K562 (cell line): ENCODE data around the gene BTAF1. TPM values are rescaled to one million over a fixed set of nuclear protein-coding genes. Genes with fewer than 3 reads are reported as not detected.
A peak's percentile ranks its signal among the peaks of the same experiment; 100 is the strongest.

ENCODE experiments used
- ATAC-seq: fragments of 200-7000 bp; cut with Tn5 transposase; 3 replicates; pipeline ENCODE4 v1.9.1; 2020; ENCODE audit warnings: moderate library complexity
- BruUV-seq: library from RNA; stranded (reverse); fragments of 400-500 nt; replicated peaks from 2 replicates; lab custom pipeline; 2021; lab: Mats Ljungman, UMichigan
- CTCF ChIA-PET: fragments of 300-600 bp; formaldehyde crosslinking; extraction: SDS; loops from one replicate; lab custom pipeline; 2021; ENCODE audit warnings: low intra/inter-chr PET ratio; lab: Yijun Ruan, JAX
- POLR2A ChIA-PET: fragments of 300-600, 350-650 bp; sonication (Branson Sonifier 250); formaldehyde crosslinking; extraction: SDS; loops from one replicate; lab custom pipeline; 2021; ENCODE audit warnings: antibody characterized with exemption, inconsistent platforms; lab: Yijun Ruan, JAX
- DNase-seq, 4 experiments: peaks; one replicate each; pipeline versions ENCODE4 v3.0.0 to v3.0.0-alpha.2; 2011 to 2018; ENCODE audit warnings: low spot score in 3 of 4, mixed read lengths in 3 of 4; ENCODE audit errors: extremely low read depth in 1 of 4
- FAIRE-seq: peaks from 2 replicates; lab custom pipeline; 2011; peaks lifted over from hg19 to GRCh38; lab: Jason Lieb, UNC
- H2AFZ ChIP-seq: 2 replicates; pipeline ENCODE4 v1.6.0; 2011; ENCODE audit warnings: low read depth, low read length, control low read depth, inconsistent platforms
- H3K27ac ChIP-seq: fragments of 200-600 bp; 3 replicates; pipeline ENCODE4 v1.8.0; 2011; ENCODE audit warnings: low read depth, mild to moderate bottlenecking, control low read depth, inconsistent platforms, low read length, moderate library complexity, mixed read lengths; ENCODE audit errors: extremely low read depth
- H3K27me3 ChIP-seq, 2 experiments: fragments of 300-600 bp in 1 of 2; 2 replicates in 1 of 2; 3 replicates in 1 of 2; pipeline versions ENCODE4 v1.6.0 to v1.8.0; 2011; ENCODE audit warnings: inconsistent platforms in 2 of 2, low read length in 2 of 2, mild to moderate bottlenecking in 1 of 2, mixed read lengths in 1 of 2, moderate library complexity in 1 of 2; ENCODE audit not compliant: control insufficient read depth in 2 of 2, insufficient read depth in 2 of 2
- H3K36me3 ChIP-seq: fragments of 300-600 bp; 3 replicates; pipeline ENCODE4 v1.8.0; 2011; ENCODE audit warnings: mild to moderate bottlenecking, low read length, inconsistent platforms; ENCODE audit not compliant: control insufficient read depth, insufficient read depth
- H3K4me1 ChIP-seq, 2 experiments: fragments of 200-600 bp in 1 of 2; replicated peaks in 1 of 2; 2 replicates in 1 of 2; 3 replicates in 1 of 2; pipeline versions ENCODE4 v1.5.1 to v1.8.0; 2011; ENCODE audit warnings: inconsistent platforms in 2 of 2, low read length in 2 of 2, mild to moderate bottlenecking in 1 of 2, mixed read lengths in 1 of 2, moderate library complexity in 1 of 2; ENCODE audit not compliant: control insufficient read depth in 2 of 2, insufficient read depth in 2 of 2
- H3K4me2 ChIP-seq: 2 replicates; pipeline ENCODE4 v1.6.1; 2011; ENCODE audit warnings: low read length, control low read depth, inconsistent platforms, mixed read lengths; ENCODE audit not compliant: insufficient read depth
- H3K4me3 ChIP-seq: fragments of 200-600 bp; sonication (generic), shearing (Covaris generic); 2 replicates; pipeline ENCODE4 v1.5.1; 2016; ENCODE audit warnings: control low read depth, inconsistent platforms
- H3K79me2 ChIP-seq: fragments of 200-600 bp; 3 replicates; pipeline ENCODE4 v1.8.0; 2011; ENCODE audit warnings: low read length, inconsistent platforms; ENCODE audit not compliant: control insufficient read depth, insufficient read depth
- H3K9ac ChIP-seq, 2 experiments: 2 replicates each; pipeline versions ENCODE4 v1.6.0 to v1.6.1; 2011; ENCODE audit warnings: low read depth in 2 of 2, low read length in 2 of 2, control low read depth in 1 of 2, inconsistent platforms in 1 of 2, mild to moderate bottlenecking in 1 of 2, mixed read lengths in 1 of 2; ENCODE audit not compliant: insufficient read depth in 1 of 2
- H3K9me1 ChIP-seq: one replicate; pipeline ENCODE4 v1.6.0; 2011; ENCODE audit warnings: inconsistent platforms, mild to moderate bottlenecking, low read length, moderate library complexity; ENCODE audit not compliant: control insufficient read depth, insufficient read depth
- H3K9me3 ChIP-seq: replicated peaks from 2 replicates; pipeline ENCODE4 v1.5.1; 2011; ENCODE audit warnings: low read depth, low read length, inconsistent platforms; ENCODE audit not compliant: control insufficient read depth, insufficient read depth
- H4K20me1 ChIP-seq: replicated peaks from 2 replicates; pipeline ENCODE4 v1.6.1; 2011; ENCODE audit warnings: low read length, inconsistent platforms, mixed read lengths; ENCODE audit not compliant: control insufficient read depth, insufficient read depth
- ESRRB ChIP-seq: fragments of 250-450 bp; sonication (Bioruptor Pico); IDR thresholded peaks from 2 replicates; pipeline ENCODE4 v1.5.0; 2020; ENCODE audit warnings: mild to moderate bottlenecking, moderate library complexity, borderline replicate concordance
- PHF8 ChIP-seq: fragments of 200-600 bp; sonication (generic); IDR thresholded peaks from 2 replicates; pipeline ENCODE4 v1.6.1; 2012; ENCODE audit warnings: mixed run types, mild to moderate bottlenecking, inconsistent platforms, low read length, moderate library complexity, borderline replicate concordance
- PKNOX1 ChIP-seq: fragments of 450-650 bp; IDR thresholded peaks from 2 replicates; pipeline ENCODE4 v1.6.1; 2016
- SIRT6 ChIP-seq: IDR thresholded peaks from one replicate; pipeline ENCODE4 v1.6.1; 2012; ENCODE audit warnings: low read depth, mild to moderate bottlenecking, control low read depth, inconsistent platforms, low read length, moderate library complexity
- ZBTB11 ChIP-seq, 3 experiments: fragments of 200-800 bp in 1 of 3; fragments of 250-450 bp in 1 of 3; fragments of 450-650 bp in 1 of 3; sonication (Bioruptor Pico) in 1 of 3; sonication (Bioruptor generic) in 1 of 3; formaldehyde crosslinking in 1 of 3; IDR thresholded peaks; 2 replicates each; pipeline versions ENCODE4 v1.6.1 to v1.8.0; 2016 to 2022; ENCODE audit warnings: mild to moderate bottlenecking in 2 of 3, missing genetic modification characterization in 2 of 3, missing compliant biosample characterization in 1 of 3, moderate library complexity in 1 of 3
- ZBTB40 ChIP-seq, 2 experiments: fragments of 450-650 bp in 1 of 2; sonication (generic) in 1 of 2; formaldehyde crosslinking in 1 of 2; IDR thresholded peaks; 2 replicates each; pipeline versions ENCODE4 v1.7.1 to v1.9.0; 2016 to 2022; ENCODE audit warnings: inconsistent platforms in 1 of 2, mild to moderate bottlenecking in 1 of 2, missing genetic modification reagents in 1 of 2
- ZBTB7A ChIP-seq: IDR thresholded peaks from 2 replicates; pipeline ENCODE4 v1.6.1; 2011; ENCODE audit warnings: low read depth, mild to moderate bottlenecking, low read length, moderate library complexity, borderline replicate concordance; ENCODE audit not compliant: control insufficient read depth
- in situ Hi-C: fragments of 300-500 bp; cut with MboI; formaldehyde crosslinking; loops from 4 replicates; pipeline ENCODE4 v1.15.0; 2018; ENCODE audit warnings: inconsistent platforms, mixed read lengths
- intact Hi-C: fragments of 100-400 bp; cut with micrococcal nuclease; formaldehyde crosslinking; loops from 2 replicates; pipeline ENCODE4 v1.14.2; 2022
- polyA plus RNA-seq, 8 experiments: library from polyadenylated mRNA; depleted of rRNA in 4 of 8; stranded (reverse) in 5 of 8; unstranded in 3 of 8; fragments of >200 nt; fragmentation: Nextera tagmentation in 2 of 8; fragmentation: Illumina TruSeq in 1 of 8; extraction: Ambion mirVana in 2 of 8; extraction: Trizol in 1 of 8; gene quantifications; 2 replicates each; pipeline versions ENCODE4 v1.2.1 to v1.2.3, GENCODE V29; 2011 to 2014; ENCODE audit warnings: inconsistent platforms in 1 of 8, missing spikeins in 1 of 8
- total RNA-seq, 7 experiments: library from RNA; depleted of rRNA in 6 of 7; stranded (reverse); fragments of >200 nt in 6 of 7; fragmentation: Illumina TruSeq in 2 of 7; extraction: Trizol in 2 of 7; gene quantifications; 2 replicates each; pipeline versions ENCODE4 v1.2.1 to v1.2.3, GENCODE V29; 2011 to 2021; ENCODE audit warnings: low replicate concordance in 1 of 7

The BTAF1 gene
- total and polyA plus RNA-seq, 9 of the 15 experiments (the other 6 are each of a cell fraction or from before 2014, with no cell fraction given), result 6.6 to 70.7 (median 30.5) TPM

- DNase-seq (no peak), ATAC-seq (no peak), FAIRE-seq (no peak)
- H4K20me1 ChIP-seq, result no peaks in the 10 kb centered on the region
- no peak overlapping the region for H3K27ac ChIP-seq
- H2AFZ ChIP-seq, result no peak overlapping the region
- H3K9me3 ChIP-seq, result no peaks in the 10 kb centered on the region
- CTCF ChIA-PET, result interaction anchor here (0.6 kb wide), 1 partner anchor 191 kb away, joined by 5 read pairs; no protein-coding TSS in a partner anchor
- H3K9me1 ChIP-seq, result no peaks in the 10 kb centered on the region
- no peaks in the 10 kb centered on the region for H3K27me3 ChIP-seq
- no peak overlapping the region for H3K4me3 ChIP-seq
- H3K36me3 ChIP-seq, result no peaks in the 10 kb centered on the region
- in situ Hi-C loops (loop anchor here (25.0 kb wide), 1 partner anchor 211 kb away; the partner anchor contains the start of genes CPEB3 and MARCHF5), intact Hi-C loops (no loop called here)
- H3K4me2 ChIP-seq, result no peak overlapping the region
- H3K4me1 ChIP-seq, result no peaks in the 10 kb centered on the region
- H3K9ac ChIP-seq, result no peak overlapping the region
- H3K79me2 ChIP-seq, result no peaks in the 10 kb centered on the region
- BruUV-seq, result no TSS peak
- POLR2A ChIA-PET, result interaction anchor here (0.6 to 1.0 kb wide), 2 partner anchors 11 to 21 kb away, joined by 3 read pairs; no protein-coding TSS in a partner anchor
- TF ChIP-seq PKNOX1 (no peak), PHF8 (no peak), ESRRB (CRISPR knock-in tag) (no peak), SIRT6 (no peak), ZBTB11 (CRISPR knock-in tag; IDR thresholded peaks at IDR 0.05) (peak in 2 of 3 experiments; percentile 38 to 45; a peak in 1 of 6 replicates), ZBTB40 (IDR thresholded peaks at IDR 0.05) (peak; percentile 79), ZBTB40 (CRISPR knock-in tag; IDR thresholded peaks at IDR 0.05) (no peak), ZBTB7A (no peak)
Observed at GRCh38 chr10:92076722-92077121, 153.2 kb downstream of the BTAF1 start.
